Urinary bladder (tissue), 4 donors: ENCODE measurements around the gene CD6. TPM values are rescaled to one million over a fixed set of nuclear protein-coding genes. Genes with fewer than 3 reads are reported as not detected.
A peak's percentile ranks its signal among the peaks of the same experiment; 100 is the strongest.

Source experiments
- DNase-seq: peaks from one replicate; pipeline ENCODE4 v3.0.0-alpha.2; 2015; ENCODE audit errors: extremely low spot score
- H3K27ac ChIP-seq: one replicate; pipeline ENCODE4 v1.5.1; 2013; ENCODE audit warnings: low read depth, mild to moderate bottlenecking, moderate library complexity
- H3K36me3 ChIP-seq: one replicate; pipeline ENCODE4 v1.6.1; 2013; ENCODE audit warnings: mild to moderate bottlenecking, moderate library complexity; ENCODE audit not compliant: insufficient read depth
- H3K4me1 ChIP-seq: one replicate; pipeline ENCODE4 v1.6.1; 2013; ENCODE audit warnings: mild to moderate bottlenecking, moderate library complexity; ENCODE audit not compliant: insufficient read depth
- H3K4me3 ChIP-seq: one replicate; pipeline ENCODE4 v1.5.1; 2013; ENCODE audit warnings: low read depth, low read length
- WGBS: extraction: QIAGEN DNeasy Blood & Tissue Kit; methylation state at CpG from one replicate; pipeline ENCODE4 v1.1.7; 2013; 5-methylcytosine and 5-hydroxymethylcytosine counted together
- polyA plus RNA-seq: library from polyadenylated mRNA; stranded (reverse); fragments of 200-250 nt; gene quantifications from one replicate; pipeline ENCODE4 v1.2.3, GENCODE V29; 2013
- total RNA-seq: library from RNA; depleted of rRNA; stranded (reverse); fragments of >200 nt; gene quantifications from one replicate; pipeline ENCODE4 v1.2.3, GENCODE V29; 2014
- donor health status: healthy with polysubstance abuse.
- donor health status: healthy.

The CD6 gene
- total and polyA plus RNA-seq, 2 donors: 0.61 to 0.95 TPM

DNA sequence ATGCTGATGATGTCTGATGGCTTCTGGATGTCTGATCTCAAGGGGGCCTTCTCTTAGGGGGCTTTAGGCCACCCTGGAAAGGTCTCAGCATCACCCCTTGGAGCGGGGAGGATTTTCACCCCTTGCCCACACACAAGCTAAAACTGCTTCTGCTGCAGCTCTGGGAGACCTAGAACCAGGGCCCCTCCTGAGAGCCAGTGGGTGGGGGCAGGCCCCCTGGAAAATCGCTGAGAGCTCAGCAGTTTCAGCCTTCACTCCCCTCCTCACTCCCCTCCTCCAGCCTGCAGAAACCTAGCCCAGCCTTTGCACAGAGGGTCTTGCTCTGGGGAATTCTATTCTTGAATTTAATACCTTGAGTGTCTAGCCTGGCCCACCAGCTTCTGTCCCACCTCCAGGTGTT lies 17.2 kb downstream of the CD6 start:
- Histone ChIP-seq H3K4me3 (no peak overlapping the region), H3K27ac (no peak overlapping the region), H3K36me3 (no peaks in the 10 kb centered on the region), H3K4me1 (no peaks in the 10 kb centered on the region)
- 56% methylated on average over 2 of the region's 2 CpGs for WGBS
- no peak for DNase-seq

DNA sequence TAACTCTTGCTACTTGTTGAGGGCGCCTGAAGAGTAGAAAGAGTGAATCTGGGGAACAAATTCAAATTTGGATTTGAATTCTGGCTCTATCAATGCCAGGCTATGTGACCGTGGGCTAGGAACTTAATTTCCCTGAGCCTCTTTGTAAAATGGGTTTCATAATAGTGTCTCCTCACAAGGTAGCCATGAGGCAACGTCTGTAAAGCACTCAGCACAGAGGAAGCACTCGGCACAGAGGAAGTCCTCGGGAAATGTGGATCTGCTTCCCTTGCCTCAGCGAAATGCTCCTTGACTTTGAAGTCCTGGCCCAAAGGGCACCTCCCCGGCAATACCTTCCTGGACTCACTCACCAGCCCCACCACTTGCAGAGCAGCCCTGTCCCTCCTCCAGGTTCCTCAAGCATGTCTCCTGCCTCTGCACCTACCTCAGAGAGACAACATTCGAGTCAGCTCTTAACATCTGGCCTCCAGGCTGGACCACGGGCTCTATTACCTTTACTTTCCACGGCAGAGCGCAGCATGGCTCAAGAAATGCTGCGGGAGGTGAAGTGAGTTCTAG lies 17.7 kb downstream of the CD6 start:
- H3K36me3 ChIP-seq: no peaks in the 10 kb centered on the region
- H3K4me1 ChIP-seq: no peaks in the 10 kb centered on the region
- no peak overlapping the region for H3K27ac ChIP-seq
- no peak for DNase-seq
- H3K4me3 ChIP-seq: no peak overlapping the region
- 68% methylated on average over 12 of the region's 12 CpGs for WGBS

DNA sequence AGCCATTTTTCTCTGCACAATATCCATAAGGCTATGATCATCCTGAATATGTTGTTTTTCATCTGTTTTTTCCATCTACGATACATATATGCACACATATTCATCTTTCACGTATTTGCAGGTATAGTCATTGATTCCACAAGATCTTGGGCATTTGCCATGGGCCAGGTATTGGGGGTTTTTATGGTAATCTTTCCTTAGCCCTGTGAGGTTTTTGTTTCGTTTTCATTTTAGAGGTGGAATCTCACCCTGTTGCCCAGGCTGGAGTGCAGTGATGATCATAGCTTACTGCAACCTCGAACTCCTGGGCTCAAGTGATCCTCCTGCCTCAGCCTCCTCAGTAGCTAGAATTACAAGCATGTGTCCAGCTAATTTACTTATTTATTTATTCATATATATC lies 20.0 kb downstream of the CD6 start:
- Histone ChIP-seq H3K36me3 (no peaks in the 10 kb centered on the region), H3K4me1 (no peaks in the 10 kb centered on the region), H3K4me3 (no peak overlapping the region), H3K27ac (no peak overlapping the region)
- 92% methylated on average over 4 of the region's 4 CpGs for WGBS
- DNase-seq: no peak

DNA sequence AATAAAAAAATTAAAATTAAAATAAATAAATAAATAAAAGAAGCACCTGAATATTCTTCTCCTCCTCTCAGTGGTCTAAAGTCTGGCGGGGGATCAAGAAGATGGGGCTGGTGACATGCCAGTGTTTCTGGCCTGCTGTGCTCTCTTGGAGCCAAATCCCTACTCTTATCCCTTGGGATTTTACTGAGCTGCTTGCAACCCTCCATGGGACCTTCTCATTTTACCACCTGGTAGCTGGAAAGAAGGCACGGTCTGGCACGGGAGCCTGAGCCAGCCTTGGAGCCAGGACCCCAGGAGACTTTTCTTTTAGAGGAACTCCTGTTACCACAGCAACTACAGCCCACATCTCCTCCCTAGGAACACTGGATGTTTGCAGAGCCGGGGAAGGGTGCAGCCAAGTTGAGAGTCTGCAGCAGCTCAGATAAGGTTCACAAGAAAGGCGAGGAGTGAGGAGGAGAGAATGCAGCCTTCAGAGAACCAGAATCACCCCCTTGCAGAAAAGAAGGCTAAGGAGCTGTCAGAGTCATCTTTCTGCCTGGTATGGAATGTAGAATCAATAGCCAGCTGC lies 21.4 kb downstream of the CD6 start:
- DNase-seq: peak; percentile 47
- no peaks in the 10 kb centered on the region for H3K4me1 ChIP-seq
- no peak overlapping the region for H3K4me3 ChIP-seq
- H3K36me3 ChIP-seq: no peaks in the 10 kb centered on the region
- WGBS: 21% methylated on average over 5 of the region's 5 CpGs
- no peak overlapping the region for H3K27ac ChIP-seq

DNA sequence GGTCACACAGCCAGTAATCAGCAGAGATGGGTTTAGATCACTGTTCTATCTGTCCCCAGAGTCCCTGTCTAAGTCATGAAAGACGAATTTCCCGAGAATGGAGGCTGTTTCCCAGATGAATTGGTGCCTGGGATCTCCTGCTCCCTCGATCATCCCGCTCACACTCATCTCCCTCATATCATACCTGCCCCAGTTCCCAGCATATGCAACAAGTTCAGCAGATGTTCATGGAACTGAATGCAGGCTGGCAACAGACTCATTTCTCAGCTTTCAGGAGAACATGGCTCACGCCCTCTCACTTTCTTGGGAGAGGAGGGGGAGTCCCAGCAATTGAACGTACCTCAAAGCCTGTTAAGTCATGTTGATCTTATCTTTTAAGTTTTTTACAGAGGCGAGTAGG lies 22.1 kb downstream of the CD6 start:
- Histone ChIP-seq H3K4me3 (no peak overlapping the region), H3K27ac (no peak overlapping the region), H3K4me1 (no peaks in the 10 kb centered on the region), H3K36me3 (no peaks in the 10 kb centered on the region)
- no peak for DNase-seq
- 54% methylated on average over 7 of the region's 7 CpGs for WGBS

DNA sequence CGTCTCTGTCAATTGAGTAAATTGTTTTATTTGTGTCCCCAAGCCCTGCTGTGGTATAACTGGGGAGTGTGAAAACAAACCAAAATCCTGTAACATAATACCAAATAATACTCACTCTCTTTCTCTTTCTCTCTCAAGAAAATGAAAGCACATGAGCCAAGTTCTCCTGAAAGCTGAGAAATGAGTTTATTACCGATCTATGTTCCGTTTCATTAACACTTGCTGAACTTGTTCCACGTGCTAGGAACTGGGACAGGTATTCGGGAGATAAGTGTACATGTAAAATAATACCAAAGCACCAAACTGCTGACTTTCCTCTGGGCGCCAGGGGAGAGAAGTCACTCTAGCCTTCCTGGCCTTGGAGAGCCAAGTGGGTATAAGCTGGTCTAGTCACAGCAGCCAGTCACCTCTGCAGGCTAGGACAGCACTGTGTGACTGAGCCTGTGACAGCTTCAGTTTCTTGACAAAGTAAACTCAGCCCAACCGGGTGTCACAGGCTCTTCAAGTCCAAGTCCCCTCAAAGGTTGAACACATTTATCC lies 23.1 kb downstream of the CD6 start:
- H3K27ac ChIP-seq: no peak overlapping the region
- 73% methylated on average over 7 of the region's 7 CpGs for WGBS
- no peak for DNase-seq
- no peak overlapping the region for H3K4me3 ChIP-seq
- no peaks in the 10 kb centered on the region for H3K36me3 ChIP-seq
- no peaks in the 10 kb centered on the region for H3K4me1 ChIP-seq

DNA sequence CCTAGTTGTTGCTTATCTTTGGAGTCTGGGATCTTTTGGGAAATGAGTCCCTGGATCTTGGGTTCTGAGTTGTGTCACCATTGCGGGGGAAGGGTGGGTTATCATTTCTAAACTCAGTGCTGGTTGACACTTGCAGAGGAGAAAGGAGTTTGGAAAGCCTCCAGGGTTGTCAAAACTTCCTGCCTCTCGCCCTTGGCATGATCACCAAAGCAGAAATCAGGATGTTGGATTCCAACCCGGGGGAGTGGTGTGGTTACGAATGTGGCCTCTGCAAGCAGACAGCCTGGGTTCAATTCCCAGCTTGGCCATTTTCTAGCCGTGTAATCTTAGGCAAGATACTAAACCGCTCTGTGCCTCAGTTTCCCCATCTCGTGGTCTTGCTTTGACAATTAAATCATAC lies 24.3 kb downstream of the CD6 start:
- Histone ChIP-seq H3K36me3 (no peaks in the 10 kb centered on the region), H3K4me3 (no peak overlapping the region), H3K27ac (no peak overlapping the region), H3K4me1 (no peaks in the 10 kb centered on the region)
- no peak for DNase-seq
- WGBS: 64% methylated on average over 7 of the region's 7 CpGs

DNA sequence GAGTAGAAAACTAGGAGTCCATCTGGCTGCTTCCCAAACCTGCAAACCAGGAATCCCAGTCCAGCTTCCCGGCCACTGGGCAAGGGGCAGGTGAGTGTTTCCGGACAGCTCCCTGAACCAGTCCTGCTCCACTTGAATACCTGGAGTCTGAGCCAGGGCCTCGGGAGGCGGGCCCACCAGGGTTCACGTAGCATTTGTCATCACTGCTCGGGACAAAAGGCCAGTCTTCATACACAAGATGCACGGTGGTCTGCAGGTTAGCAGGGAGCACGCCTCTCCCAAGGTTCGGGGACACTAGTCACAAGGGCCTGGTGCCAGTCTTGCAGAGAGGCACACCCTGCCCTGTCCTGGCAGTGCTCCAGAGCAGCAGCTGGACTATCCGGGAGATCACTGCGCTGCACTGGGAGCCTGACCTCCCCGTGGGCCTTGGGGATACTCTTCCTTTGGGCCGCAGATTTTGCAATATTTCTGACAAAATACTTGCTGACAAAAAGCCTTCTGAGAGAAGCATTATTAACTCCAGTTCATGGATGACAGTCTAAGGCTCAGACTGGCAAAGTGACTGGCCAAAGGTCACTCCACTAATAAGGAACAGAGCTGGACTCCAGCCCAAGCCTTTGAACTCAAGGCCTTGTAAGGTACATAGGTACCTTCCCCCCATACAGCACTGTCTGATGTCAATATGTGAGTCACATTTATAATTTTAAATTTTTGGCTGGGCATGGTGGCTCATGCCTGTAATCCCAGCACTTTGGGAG lies 25.1 kb downstream of the CD6 start:
- WGBS: 79% methylated on average over 13 of the region's 13 CpGs
- no peak for DNase-seq
- Histone ChIP-seq H3K27ac (no peak overlapping the region), H3K4me1 (no peaks in the 10 kb centered on the region), H3K4me3 (no peak overlapping the region), H3K36me3 (no peaks in the 10 kb centered on the region)

DNA sequence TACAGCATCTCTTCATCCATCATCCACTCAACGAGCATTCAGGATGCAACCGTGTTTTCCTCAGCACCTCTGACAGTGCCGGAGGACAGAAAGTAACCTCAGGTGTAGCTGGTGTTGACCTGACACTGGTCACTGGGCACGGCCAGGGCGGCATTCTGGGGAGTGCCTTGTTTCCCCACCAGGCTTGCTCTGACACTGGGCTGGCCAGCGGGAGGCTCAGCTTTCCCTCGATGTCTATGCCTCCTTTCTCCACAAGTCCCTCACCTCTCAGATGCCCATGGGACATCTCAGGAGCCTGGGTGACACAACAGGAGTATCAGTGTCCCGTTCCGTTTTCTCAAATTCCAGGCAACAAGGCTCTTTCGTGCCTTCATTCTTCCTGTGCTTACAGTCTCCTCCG lies 28.9 kb downstream of the CD6 start:
- DNase-seq: no peak
- Histone ChIP-seq H3K27ac (no peak overlapping the region), H3K36me3 (no peaks in the 10 kb centered on the region), H3K4me3 (no peak overlapping the region), H3K4me1 (no peaks in the 10 kb centered on the region)
- 86% methylated on average over 11 of the region's 11 CpGs for WGBS

DNA sequence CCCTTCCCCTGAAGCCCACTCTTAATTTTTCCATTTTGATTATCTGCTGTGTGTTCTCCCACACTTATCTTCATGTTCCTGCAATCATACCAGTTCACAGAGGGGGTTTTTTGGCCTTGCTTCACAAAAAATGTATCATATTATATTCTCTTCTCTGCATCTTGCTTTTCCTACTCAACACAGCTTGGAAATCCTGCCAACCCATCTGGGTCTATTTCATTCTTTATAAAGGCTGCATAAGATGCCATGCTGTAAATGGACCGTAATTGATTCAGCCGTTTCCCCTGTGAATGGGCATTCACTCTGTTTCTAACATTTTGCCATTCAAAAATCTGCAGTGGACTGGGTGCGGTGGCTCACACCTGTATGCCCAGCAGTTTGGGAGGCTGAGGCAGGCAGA lies 30.5 kb downstream of the CD6 start:
- no peak overlapping the region for H3K27ac ChIP-seq
- no peaks in the 10 kb centered on the region for H3K36me3 ChIP-seq
- no peak overlapping the region for H3K4me3 ChIP-seq
- DNase-seq: no peak
- WGBS: 97% methylated on average over 3 of the region's 3 CpGs
- no peaks in the 10 kb centered on the region for H3K4me1 ChIP-seq

DNA sequence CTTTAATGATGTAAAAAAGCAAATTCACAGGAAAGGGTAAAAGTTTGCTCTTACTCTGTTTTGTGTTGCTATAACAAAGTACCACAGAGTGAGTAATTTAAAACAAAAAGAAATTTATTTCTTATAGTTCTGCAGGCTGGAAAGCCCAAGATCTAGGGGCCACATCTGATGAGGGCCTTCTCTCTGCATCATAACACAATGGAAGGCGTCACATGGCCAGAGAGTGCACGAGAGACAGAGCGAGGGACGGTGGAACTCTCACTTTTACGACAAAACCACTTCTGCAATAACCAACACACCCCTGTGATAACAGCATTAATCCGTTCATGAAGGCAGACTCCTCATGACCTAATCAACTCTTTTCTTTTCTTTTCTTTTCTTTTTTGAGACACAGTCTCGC lies 31.1 kb downstream of the CD6 start:
- Histone ChIP-seq H3K4me1 (no peaks in the 10 kb centered on the region), H3K27ac (no peak overlapping the region), H3K36me3 (no peaks in the 10 kb centered on the region), H3K4me3 (no peak overlapping the region)
- no peak for DNase-seq
- WGBS: 84% methylated on average over 7 of the region's 7 CpGs

DNA sequence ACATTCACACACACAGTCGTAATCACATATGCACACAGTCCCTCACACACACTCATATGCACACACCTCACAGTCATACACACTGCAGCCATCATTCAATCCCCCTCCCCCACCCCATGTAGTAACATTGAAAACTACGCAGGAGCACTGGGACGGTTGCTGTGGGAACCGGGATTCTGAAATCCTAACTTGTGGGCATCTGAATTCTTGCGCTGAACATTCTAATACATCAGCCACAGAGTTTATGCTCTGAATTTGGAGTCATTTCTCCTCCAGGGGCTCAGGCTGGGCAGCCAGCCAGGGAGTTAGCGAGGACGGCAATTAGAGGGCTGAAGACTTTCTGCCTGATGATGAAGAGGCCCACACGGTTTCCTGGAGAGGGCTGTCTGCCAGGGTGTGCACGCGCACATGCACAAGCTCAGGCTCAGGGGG lies 32.7 kb downstream of the CD6 start:
- Histone ChIP-seq H3K27ac (no peak overlapping the region), H3K4me1 (no peaks in the 10 kb centered on the region), H3K36me3 (no peaks in the 10 kb centered on the region), H3K4me3 (no peak overlapping the region)
- peak; percentile 40 for DNase-seq
- WGBS: 32% methylated on average over 10 of the region's 10 CpGs

DNA sequence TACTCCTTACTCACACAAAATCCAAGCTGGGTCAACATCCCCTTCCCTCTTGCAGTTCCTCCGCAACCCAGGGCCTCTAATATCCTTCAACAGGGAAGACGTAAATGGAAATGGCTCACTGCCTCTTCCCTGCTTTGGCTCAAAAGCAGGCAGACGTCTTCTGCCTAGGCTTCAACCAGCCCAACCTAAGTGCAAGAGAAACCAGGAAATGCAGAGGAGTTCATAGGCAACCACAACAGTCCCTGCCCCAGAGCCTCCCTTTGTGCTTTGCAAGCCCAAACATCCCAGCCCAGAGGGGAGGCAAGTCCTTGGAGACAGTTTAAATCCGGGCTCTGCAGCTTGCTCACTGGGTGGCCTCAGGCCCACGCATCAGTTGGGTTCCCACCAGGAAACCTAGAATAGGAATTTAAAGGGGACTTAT lies 33.3 kb downstream of the CD6 start:
- DNase-seq: no peak
- H3K4me3 ChIP-seq: no peak overlapping the region

DNA sequence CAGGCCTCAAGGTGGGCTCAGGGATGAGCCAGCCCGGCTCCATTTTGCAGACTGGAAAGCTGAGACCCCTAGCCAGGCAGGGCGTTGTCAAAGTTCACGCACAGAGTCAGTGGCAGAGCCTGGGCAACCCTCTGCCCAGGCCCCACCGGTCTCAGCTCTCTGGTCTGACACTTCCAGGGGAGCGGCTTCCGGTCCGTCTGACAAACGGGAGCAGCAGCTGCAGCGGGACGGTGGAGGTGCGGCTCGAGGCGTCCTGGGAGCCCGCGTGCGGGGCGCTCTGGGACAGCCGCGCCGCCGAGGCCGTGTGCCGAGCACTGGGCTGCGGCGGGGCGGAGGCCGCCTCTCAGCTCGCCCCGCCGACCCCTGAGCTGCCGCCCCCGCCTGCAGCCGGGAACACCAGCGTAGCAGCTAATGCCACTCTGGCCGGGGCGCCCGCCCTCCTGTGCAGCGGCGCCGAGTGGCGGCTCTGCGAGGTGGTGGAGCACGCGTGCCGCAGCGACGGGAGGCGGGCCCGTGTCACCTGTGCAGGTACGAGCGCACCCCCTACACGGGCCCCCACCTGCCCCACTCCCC lies 36.0 kb downstream of the CD6 start:
- Histone ChIP-seq H3K4me1 (no peaks in the 10 kb centered on the region), H3K4me3 (peak overlapping the region; percentile 11), H3K27ac (no peak overlapping the region), H3K36me3 (no peaks in the 10 kb centered on the region)
- WGBS: 4% methylated on average over 52 of the region's 52 CpGs
- no peak for DNase-seq

More for the DNA sequence above, 33.3 kb downstream of the CD6 start:
- H3K4me1 ChIP-seq: no peaks in the 10 kb centered on the region
- H3K27ac ChIP-seq: no peak overlapping the region
- no peaks in the 10 kb centered on the region for H3K36me3 ChIP-seq
- 48% methylated on average over 5 of the region's 5 CpGs for WGBS
